Neural progenitor cell (in vitro differentiated cells): ENCODE measurements around the gene FUCA2. TPM values are rescaled to one million over a fixed set of nuclear protein-coding genes. Genes with fewer than 3 reads are reported as not detected.

Experiments
- DNase-seq: peaks from one replicate; pipeline ENCODE4 v3.0.0-alpha.2; 2016; ENCODE audit warnings: low spot score
- H2AFZ ChIP-seq: fragments of 200-600 bp; sonication (generic); replicated peaks from 2 replicates; pipeline ENCODE4 v1.6.1; 2016; ENCODE audit warnings: antibody characterized with exemption
- H3F3A ChIP-seq: fragments of 200-600 bp; sonication (generic); 2 replicates; pipeline ENCODE4 v1.6.1; 2016; ENCODE audit warnings: antibody characterized with exemption, low read depth
- H3K27ac ChIP-seq: fragments of 200-600 bp; sonication (generic); 2 replicates; pipeline ENCODE4 v1.5.1; 2016; ENCODE audit warnings: mild to moderate bottlenecking
- H3K27me3 ChIP-seq: fragments of 200-600 bp; sonication (generic); 2 replicates; pipeline ENCODE4 v1.6.1; 2016; ENCODE audit warnings: mild to moderate bottlenecking, moderate library complexity
- H3K36me3 ChIP-seq: fragments of 200-600 bp; sonication (generic); 2 replicates; pipeline ENCODE4 v1.5.1; 2016
- H3K4me1 ChIP-seq: fragments of 200-600 bp; sonication (generic); 2 replicates; pipeline ENCODE4 v1.6.1; 2016; ENCODE audit warnings: mixed run types
- H3K4me2 ChIP-seq: fragments of 200-600 bp; sonication (generic); 2 replicates; pipeline ENCODE4 v1.6.1; 2016
- H3K4me3 ChIP-seq: fragments of 200-600 bp; sonication (generic); 2 replicates; pipeline ENCODE4 v1.5.1; 2016
- H3K79me2 ChIP-seq: fragments of 200-600 bp; sonication (generic); 2 replicates; pipeline ENCODE4 v1.6.1; 2016; ENCODE audit warnings: low read depth
- H3K9ac ChIP-seq: fragments of 200-600 bp; sonication (generic); 2 replicates; pipeline ENCODE4 v1.6.1; 2016
- H3K9me3 ChIP-seq: fragments of 200-600 bp; sonication (generic); 2 replicates; pipeline ENCODE4 v1.5.1; 2016; ENCODE audit warnings: low read depth
- H4K20me1 ChIP-seq: fragments of 200-600 bp; sonication (generic); 2 replicates; pipeline ENCODE4 v1.6.1; 2016; ENCODE audit warnings: low read depth
- H3K27ac Mint-ChIP-seq: 3 replicates; pipeline ENCODE4 v1.8.0; 2021; ENCODE audit warnings: mixed read lengths
- H3K27me3 Mint-ChIP-seq: 2 replicates; pipeline ENCODE4 v1.8.0; 2022; ENCODE audit warnings: low read depth, mild to moderate bottlenecking, inconsistent platforms, moderate library complexity, mixed read lengths; ENCODE audit not compliant: insufficient read depth
- H3K36me3 Mint-ChIP-seq: 3 replicates; pipeline ENCODE4 v1.8.0; 2021; ENCODE audit warnings: mixed read lengths
- H3K4me1 Mint-ChIP-seq: 3 replicates; pipeline ENCODE4 v1.8.0; 2021; ENCODE audit warnings: mixed read lengths
- H3K4me3 Mint-ChIP-seq: 3 replicates; pipeline ENCODE4 v1.8.0; 2021; ENCODE audit warnings: mild to moderate bottlenecking, moderate library complexity, mixed read lengths
- H3K9me3 Mint-ChIP-seq: 3 replicates; pipeline ENCODE4 v1.8.0; 2020; ENCODE audit warnings: mixed read lengths
- EZH2 ChIP-seq: fragments of 200-600 bp; sonication (generic); IDR thresholded peaks from 2 replicates; pipeline ENCODE4 v1.6.1; 2017; ENCODE audit warnings: antibody characterized with exemption, mild to moderate bottlenecking, moderate library complexity
- EZH2phosphoT487 ChIP-seq: fragments of 200-600 bp; sonication (generic); IDR thresholded peaks from 2 replicates; pipeline ENCODE4 v1.6.1; 2017; ENCODE audit warnings: antibody characterized with exemption
- total RNA-seq: library from RNA; depleted of rRNA; stranded (reverse); fragments of >200 nt; gene quantifications from 2 replicates; pipeline ENCODE4 v1.2.3, GENCODE V29; 2015; ENCODE audit warnings: low replicate concordance
- TF ChIP-seq, protein P1 (sequence below): fragments of 200-600 bp; sonication (generic); IDR thresholded peaks from 2 replicates; pipeline ENCODE4 v1.5.1; 2017; ENCODE audit warnings: antibody characterized with exemption, mild to moderate bottlenecking

Gene FUCA2
- total RNA-seq, 1 donor from 2014 or later = 37.4 TPM

DNA sequence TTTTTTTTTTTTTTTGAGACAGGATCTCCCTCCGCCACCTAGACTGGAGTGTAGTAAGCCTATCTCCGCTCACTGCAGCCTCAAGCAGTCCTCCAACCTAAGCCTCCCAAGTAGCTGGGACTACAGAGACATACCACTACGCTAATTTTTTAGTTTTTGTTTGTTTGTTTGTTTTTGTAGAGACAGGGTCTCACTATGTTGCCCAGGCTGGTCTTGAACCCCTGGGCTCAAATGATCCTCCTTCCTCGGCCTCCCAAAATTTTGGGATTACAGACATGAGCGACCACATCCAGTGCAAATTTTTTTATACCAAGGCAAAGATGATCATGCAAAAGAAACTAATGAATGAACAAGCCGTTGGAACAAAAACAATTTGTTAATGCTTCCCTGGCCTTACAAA lies 5.3 kb downstream of the FUCA2 start:
- Mint-ChIP-seq H3K4me1 (peaks cover 20% of the 10 kb centered on the region), H3K27me3 (peaks cover 2% of the 10 kb centered on the region), H3K36me3 (peaks cover 26% of the 10 kb centered on the region), H3K27ac (no peak overlapping the region), H3K9me3 (no peaks in the 10 kb centered on the region), H3K4me3 (no peak overlapping the region)
- Histone ChIP-seq H3K4me3 (no peak overlapping the region), H3K79me2 (peaks cover 13% of the 10 kb centered on the region), H3K36me3 (peaks cover 3% of the 10 kb centered on the region), H3K4me2 (no peak overlapping the region), H3K9me3 (no peaks in the 10 kb centered on the region), H2AFZ (no peak overlapping the region), H4K20me1 (no peaks in the 10 kb centered on the region), H3F3A (no peaks in the 10 kb centered on the region), H3K4me1 (peaks cover 3% of the 10 kb centered on the region), H3K27me3 (no peaks in the 10 kb centered on the region), H3K27ac (no peak overlapping the region), H3K9ac (no peak overlapping the region)
- TF ChIP-seq EZH2phosphoT487 (no peak), EZH2 (no peak)
- TF ChIP-seq, protein P1, sequence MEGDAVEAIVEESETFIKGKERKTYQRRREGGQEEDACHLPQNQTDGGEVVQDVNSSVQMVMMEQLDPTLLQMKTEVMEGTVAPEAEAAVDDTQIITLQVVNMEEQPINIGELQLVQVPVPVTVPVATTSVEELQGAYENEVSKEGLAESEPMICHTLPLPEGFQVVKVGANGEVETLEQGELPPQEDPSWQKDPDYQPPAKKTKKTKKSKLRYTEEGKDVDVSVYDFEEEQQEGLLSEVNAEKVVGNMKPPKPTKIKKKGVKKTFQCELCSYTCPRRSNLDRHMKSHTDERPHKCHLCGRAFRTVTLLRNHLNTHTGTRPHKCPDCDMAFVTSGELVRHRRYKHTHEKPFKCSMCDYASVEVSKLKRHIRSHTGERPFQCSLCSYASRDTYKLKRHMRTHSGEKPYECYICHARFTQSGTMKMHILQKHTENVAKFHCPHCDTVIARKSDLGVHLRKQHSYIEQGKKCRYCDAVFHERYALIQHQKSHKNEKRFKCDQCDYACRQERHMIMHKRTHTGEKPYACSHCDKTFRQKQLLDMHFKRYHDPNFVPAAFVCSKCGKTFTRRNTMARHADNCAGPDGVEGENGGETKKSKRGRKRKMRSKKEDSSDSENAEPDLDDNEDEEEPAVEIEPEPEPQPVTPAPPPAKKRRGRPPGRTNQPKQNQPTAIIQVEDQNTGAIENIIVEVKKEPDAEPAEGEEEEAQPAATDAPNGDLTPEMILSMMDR = no peak
- DNase-seq = no peak

DNA sequence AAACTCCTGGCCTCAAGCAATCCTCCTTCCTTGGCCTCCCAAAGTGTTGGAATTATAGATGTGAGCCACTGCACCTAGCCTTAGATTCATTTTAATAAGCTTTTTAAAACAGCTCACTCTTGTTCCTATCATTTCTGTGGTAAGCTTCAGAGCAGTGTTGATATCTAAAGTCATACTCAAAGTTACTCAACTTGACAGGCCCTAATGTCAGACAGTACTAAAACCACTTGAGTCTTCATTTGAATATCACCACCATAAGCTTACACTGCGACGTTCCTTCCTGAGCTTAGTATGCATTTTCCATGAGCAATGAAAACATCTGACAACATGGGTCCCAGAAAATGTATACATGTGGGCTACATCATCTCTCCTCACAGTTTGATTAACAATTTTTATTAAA lies 6.0 kb downstream of the FUCA2 start:
- Histone ChIP-seq H3K79me2 (peaks cover 7% of the 10 kb centered on the region), H3K9me3 (no peaks in the 10 kb centered on the region), H2AFZ (no peak overlapping the region), H3K27ac (no peak overlapping the region), H3K27me3 (no peaks in the 10 kb centered on the region), H4K20me1 (no peaks in the 10 kb centered on the region), H3K9ac (no peak overlapping the region), H3K4me3 (no peak overlapping the region), H3F3A (no peaks in the 10 kb centered on the region), H3K4me1 (peaks cover 3% of the 10 kb centered on the region), H3K36me3 (peaks cover 3% of the 10 kb centered on the region), H3K4me2 (no peak overlapping the region)
- TF ChIP-seq EZH2 = no peak
- TF ChIP-seq, protein P1 = no peak
- no peak for TF ChIP-seq EZH2phosphoT487
- no peak for DNase-seq
- no peaks in the 10 kb centered on the region for H3K9me3 Mint-ChIP-seq
- no peak overlapping the region for H3K4me3 Mint-ChIP-seq
- no peak overlapping the region for H3K27ac Mint-ChIP-seq
- peaks cover 31% of the 10 kb centered on the region for H3K36me3 Mint-ChIP-seq
- H3K4me1 Mint-ChIP-seq = peaks cover 14% of the 10 kb centered on the region
- H3K27me3 Mint-ChIP-seq = no peaks in the 10 kb centered on the region

- Histone ChIP-seq H3K9me3 (no peaks in the 10 kb centered on the region), H3F3A (no peaks in the 10 kb centered on the region), H2AFZ (no peak overlapping the region), H4K20me1 (no peaks in the 10 kb centered on the region), H3K27me3 (no peaks in the 10 kb centered on the region), H3K79me2 (peaks cover 3% of the 10 kb centered on the region), H3K9ac (no peak overlapping the region), H3K36me3 (peaks cover 3% of the 10 kb centered on the region), H3K4me1 (peaks cover 3% of the 10 kb centered on the region), H3K4me3 (no peak overlapping the region), H3K4me2 (no peak overlapping the region), H3K27ac (no peak overlapping the region)
- Mint-ChIP-seq H3K9me3 (no peaks in the 10 kb centered on the region), H3K4me3 (no peak overlapping the region), H3K4me1 (peaks cover 14% of the 10 kb centered on the region), H3K27me3 (no peaks in the 10 kb centered on the region), H3K27ac (no peak overlapping the region), H3K36me3 (peaks cover 34% of the 10 kb centered on the region)
- TF ChIP-seq, protein P1 = no peak
- no peak for TF ChIP-seq EZH2
- TF ChIP-seq EZH2phosphoT487 = no peak
- DNase-seq = no peak
These were observed 6.4 kb downstream of the FUCA2 start for GRCh38 chr6:143505111-143505510.
